Measurements from ENCODE around the gene KRT33A.

KRT33A gene

GRCh38 chr17:41304091-41304490 is 46.5 kb downstream of the KRT33A start:
- no peak for DNase-seq (ENCODE audit: low read depth in 1 of 2, low spot score in 1 of 2)

GRCh38 chr17:41302981-41303380 is 47.6 kb downstream of the KRT33A start:
- DNase-seq (ENCODE audit: low read depth in 1 of 2, low spot score in 1 of 2) = no peak

GRCh38 chr17:41301916-41302901 is 48.4 kb downstream of the KRT33A start, which contains the start of gene KRTAP29-1:
Gene KRTAP29-1 (minus strand): TSS chr17:41302851. CDS start chr17:41302851, 0 bp downstream.
- no peak for DNase-seq (ENCODE audit: low read depth in 1 of 2, low spot score in 1 of 2)

GRCh38 chr17:41301204-41301790 is 49.3 kb downstream of the KRT33A start:
- DNase-seq (ENCODE audit: low read depth in 1 of 2, low spot score in 1 of 2) = no peak

GRCh38 chr17:41298458-41299135 is 52.0 kb downstream of the KRT33A start:
- DNase-seq (ENCODE audit: low read depth in 1 of 2, low spot score in 1 of 2) = no peak

GRCh38 chr17:41296846-41297245 is 53.8 kb downstream of the KRT33A start:
- no peak for DNase-seq (ENCODE audit: low read depth in 1 of 2, low spot score in 1 of 2)

Data from stimulated activated CD4-positive, alpha-beta T cell treated with anti-CD3 and anti-CD28 coated beads, Interleukin-15, amount 100 ng/mL, for 1 hour (primary cell).